ENCODE data around the gene TECRL.

- TF ChIP-seq POLR2A (IDR thresholded peaks at IDR 0.05), result no peak
- no peak for TF ChIP-seq CTCF (IDR thresholded peaks at IDR 0.05)
Measured at GRCh38 chr4:64334964-64335363, 74.3 kb downstream of the TECRL start.
